Ishikawa (cell line): Measurements from ENCODE around the gene PHYH.

Experiments
- CEBPB ChIP-seq: IDR thresholded peaks from 2 replicates; pipeline ENCODE4 v1.6.1; 2012
- CREB1 ChIP-seq: IDR thresholded peaks from 2 replicates; pipeline ENCODE4 v1.6.1; 2012; ENCODE audit warnings: low read depth
- EGR1 ChIP-seq: IDR thresholded peaks from 2 replicates; pipeline ENCODE4 v1.6.1; 2012
- EP300 ChIP-seq: IDR thresholded peaks from 2 replicates; pipeline ENCODE4 v1.6.1; 2012; ENCODE audit warnings: borderline replicate concordance
- FOXM1 ChIP-seq: IDR thresholded peaks from 2 replicates; pipeline ENCODE4 v1.6.1; 2012; ENCODE audit warnings: low read depth, borderline replicate concordance
- NFIC ChIP-seq: IDR thresholded peaks from 2 replicates; pipeline ENCODE4 v1.6.1; 2012
- RAD21 ChIP-seq: IDR thresholded peaks from 2 replicates; pipeline ENCODE4 v1.6.1; 2012; ENCODE audit warnings: low read depth
- TAF1 ChIP-seq: IDR thresholded peaks from 2 replicates; pipeline ENCODE4 v1.6.1; 2012; ENCODE audit warnings: low read depth, mild to moderate bottlenecking
- TCF12 ChIP-seq: IDR thresholded peaks from 2 replicates; pipeline ENCODE4 v1.6.1; 2012; ENCODE audit warnings: low read depth
- TEAD4 ChIP-seq: IDR thresholded peaks from 2 replicates; pipeline ENCODE4 v1.6.1; 2012
- YY1 ChIP-seq: IDR thresholded peaks from 2 replicates; pipeline ENCODE4 v1.6.1; 2012; ENCODE audit warnings: low read depth
- ZBTB7A ChIP-seq: IDR thresholded peaks from 2 replicates; pipeline ENCODE4 v1.6.1; 2012; ENCODE audit warnings: low read depth
- TF ChIP-seq, protein P1 (sequence below): IDR thresholded peaks from 2 replicates; pipeline ENCODE4 v1.6.1; 2012
- TF ChIP-seq, protein P2 (sequence below): IDR thresholded peaks from 2 replicates; pipeline ENCODE4 v1.6.1; 2012
- TF ChIP-seq, protein P3 (sequence below): IDR thresholded peaks from 2 replicates; pipeline ENCODE4 v1.6.1; 2012; ENCODE audit warnings: low read depth, mild to moderate bottlenecking

The PHYH gene

DNA sequence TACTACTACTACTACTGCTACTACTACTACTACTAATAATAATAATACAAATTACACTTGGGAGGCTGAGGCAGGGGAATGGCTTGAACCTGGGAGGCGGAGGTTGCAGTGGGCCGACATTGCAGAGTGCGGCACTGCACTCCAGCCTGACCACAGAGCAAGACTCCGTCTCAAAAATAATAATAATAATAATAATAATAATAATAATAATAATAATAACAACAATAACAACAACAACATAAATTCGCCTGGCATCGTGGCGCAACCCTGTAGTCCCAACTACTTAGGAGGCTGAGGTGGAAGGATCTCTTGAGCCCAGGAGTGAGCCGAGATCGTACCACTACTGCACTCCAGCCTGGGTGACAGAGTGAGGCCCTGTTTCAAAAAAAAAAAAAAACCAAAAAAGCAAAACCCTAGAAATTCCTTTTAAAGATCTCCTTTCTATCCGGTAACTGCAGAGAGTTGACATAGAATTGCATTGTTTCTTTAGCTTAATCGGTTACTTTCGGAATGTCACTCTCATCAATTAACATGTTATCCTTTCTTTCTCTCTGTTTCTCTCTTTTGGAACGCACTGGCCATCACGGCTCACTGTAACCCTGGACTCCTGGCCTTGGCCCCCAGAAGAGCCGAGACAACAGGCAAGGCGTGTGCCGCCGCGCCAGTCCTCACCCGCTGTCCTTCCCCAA is 972 bp downstream of the PHYH start:
- TF ChIP-seq TAF1 (no peak), NFIC (no peak), CEBPB (no peak), TEAD4 (no peak), CREB1 (no peak)

DNA sequence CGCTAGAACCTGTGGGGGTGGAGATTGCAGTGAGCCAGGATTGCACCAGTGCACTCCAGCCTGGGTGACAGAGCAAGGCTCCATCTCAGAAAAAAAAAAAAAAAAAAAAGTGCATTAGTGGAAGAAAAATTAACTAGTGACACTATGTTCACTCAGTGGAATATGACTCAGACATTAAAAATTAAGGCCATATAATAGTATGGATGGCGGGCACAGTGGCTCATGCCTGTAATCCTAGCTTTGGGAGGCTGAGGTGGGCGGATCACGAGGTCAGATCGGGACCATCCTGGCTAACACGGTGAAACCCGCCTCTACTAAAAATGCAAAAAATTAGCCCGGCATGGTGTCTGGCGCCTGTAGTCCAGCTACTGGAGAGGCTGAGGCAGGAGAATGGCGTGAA is 3.4 kb downstream of the PHYH start:
- TF ChIP-seq CREB1, result no peak
- TF ChIP-seq, protein P1, sequence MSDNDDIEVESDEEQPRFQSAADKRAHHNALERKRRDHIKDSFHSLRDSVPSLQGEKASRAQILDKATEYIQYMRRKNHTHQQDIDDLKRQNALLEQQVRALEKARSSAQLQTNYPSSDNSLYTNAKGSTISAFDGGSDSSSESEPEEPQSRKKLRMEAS, result no peak
- TF ChIP-seq, protein P2, sequence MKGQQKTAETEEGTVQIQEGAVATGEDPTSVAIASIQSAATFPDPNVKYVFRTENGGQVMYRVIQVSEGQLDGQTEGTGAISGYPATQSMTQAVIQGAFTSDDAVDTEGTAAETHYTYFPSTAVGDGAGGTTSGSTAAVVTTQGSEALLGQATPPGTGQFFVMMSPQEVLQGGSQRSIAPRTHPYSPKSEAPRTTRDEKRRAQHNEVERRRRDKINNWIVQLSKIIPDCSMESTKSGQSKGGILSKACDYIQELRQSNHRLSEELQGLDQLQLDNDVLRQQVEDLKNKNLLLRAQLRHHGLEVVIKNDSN, result no peak
- no peak for TF ChIP-seq EP300
- TF ChIP-seq TAF1, result no peak

DNA sequence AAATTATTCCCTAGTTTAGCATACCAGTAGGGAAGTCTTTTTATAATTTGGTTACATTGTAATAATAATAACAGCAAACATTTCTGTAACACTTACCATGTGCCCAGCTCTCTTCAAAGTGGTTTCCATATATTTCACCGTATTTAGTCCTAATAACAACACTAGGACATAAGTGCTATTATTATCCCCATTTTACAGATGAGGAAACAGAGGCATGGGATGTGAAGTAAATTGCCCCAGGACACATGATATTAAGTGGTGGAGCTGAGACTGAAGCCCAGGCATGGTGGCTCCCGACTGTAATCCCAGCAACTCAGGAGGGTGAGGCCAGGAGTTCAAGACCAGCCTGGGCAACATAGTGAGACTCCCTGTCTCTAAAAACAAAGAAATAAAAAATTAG is 5.1 kb downstream of the PHYH start:
- TF ChIP-seq NFIC (no peak), EGR1 (no peak), TCF12 (no peak), TAF1 (no peak), RAD21 (no peak), TEAD4 (no peak), CREB1 (no peak), FOXM1 (no peak)
- TF ChIP-seq, protein P1, result no peak

DNA sequence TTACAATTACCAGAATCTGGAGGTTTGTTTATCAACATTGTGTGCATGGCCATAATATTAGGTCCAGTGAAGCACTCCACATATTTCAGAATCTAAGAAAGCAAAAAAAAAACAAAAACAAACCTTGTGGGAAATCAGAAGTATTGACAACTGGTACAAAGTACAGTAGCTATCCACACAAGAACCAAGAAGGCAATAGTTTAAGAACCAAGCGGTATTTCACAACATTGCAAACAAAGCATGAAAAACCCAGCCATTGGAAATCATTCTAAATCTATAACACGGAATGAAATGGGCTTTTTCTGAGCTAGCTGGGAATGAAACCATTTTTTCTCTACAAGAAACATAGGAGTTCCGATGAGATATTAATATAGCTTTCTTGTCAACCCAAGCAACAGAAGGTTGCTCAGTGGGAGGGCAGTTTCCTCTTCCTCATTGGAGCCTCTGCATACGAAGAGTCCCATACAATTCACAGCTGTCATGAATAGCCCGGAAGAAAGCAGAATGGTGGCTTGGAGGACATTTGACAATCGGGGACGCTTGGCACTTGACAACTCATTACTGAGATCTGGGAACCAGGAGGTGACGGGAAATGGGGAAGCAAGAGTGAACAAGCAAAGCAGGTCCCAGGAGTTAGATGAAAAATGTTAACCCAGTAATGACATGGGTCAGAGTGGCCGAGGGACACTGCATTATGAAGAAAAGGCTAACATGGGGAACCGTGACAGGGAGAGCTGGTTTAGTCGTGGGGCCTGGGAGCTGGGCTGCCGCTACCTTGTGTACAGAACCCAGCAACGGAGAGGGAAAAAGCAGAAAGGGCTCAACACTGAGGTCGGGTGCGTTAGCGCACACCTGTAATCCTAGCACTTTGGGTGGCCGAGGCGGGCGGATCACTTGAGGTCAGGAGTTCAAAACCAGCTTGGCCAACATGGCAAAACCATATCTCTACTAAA is 7.8 kb downstream of the PHYH start:
- TF ChIP-seq, protein P1, result no peak

DNA sequence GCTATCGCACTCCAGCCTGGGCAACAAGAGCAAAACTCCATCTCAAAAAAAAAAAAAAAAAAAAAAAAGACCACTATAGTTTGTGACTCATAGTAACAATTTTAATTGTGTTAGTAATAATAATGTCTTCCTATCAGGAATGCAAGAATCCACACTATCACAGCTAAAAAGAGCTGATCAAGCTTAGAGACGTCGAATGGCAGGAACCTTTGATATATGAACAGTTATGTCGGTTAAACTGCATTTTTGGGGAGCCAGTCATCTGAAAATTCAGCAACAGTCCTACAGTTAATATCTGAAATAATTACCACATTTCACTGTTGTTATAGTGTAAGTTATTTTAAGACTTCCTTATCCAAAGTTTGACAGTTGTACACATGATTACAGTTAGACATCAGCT is 8.8 kb downstream of the PHYH start:
- TF ChIP-seq ZBTB7A (no peak), TCF12 (no peak), RAD21 (no peak), YY1 (no peak)
- TF ChIP-seq, protein P1, result no peak

DNA sequence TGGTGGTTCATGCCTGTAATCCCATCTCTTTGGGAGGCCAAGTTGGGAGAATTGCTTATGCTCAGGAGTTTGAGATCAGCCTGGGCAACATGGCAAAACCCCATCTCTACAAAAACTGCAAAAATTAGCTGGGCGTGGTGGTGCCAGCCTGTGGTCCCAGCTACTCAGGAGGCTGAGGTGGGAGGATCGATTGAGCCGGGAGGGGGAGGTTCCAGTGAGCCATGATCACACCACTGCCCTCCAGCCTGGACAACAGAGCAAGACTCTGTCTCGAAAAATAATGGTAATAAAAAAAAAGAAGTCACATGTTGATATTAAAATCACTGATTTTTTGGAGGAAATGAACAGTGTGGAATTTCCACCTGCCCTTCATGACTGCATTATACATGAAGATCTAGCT is 15.8 kb downstream of the PHYH start:
- no peak for TF ChIP-seq FOXM1
- TF ChIP-seq NFIC, result no peak

DNA sequence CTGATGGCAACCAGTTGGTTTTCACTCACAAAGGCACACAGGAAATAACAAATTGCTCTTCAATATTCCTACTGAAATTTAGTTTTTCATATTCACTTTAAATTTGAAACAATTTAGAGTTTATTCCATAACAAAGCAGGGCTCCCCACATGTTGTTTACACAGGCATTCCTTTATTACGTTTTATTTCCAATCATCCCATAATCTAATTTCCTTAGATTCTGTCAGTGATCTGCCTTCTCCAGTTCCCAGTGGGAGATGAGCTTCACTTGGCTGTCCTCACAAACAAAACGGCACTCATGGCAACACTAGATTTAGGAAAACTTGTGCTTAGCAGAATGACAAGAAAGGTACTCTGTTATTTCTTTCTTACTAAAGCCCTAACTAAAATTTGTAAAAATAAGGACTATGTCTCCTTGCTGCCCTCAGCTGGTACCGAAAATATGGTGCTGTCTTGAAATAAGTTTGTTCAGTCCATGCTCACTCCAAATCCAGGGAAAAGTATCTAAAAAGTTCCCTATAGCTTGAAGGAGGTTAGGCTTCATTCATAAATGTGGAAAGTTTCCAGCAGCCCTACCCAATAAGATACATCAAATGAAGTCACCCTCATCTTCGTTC is 23.0 kb downstream of the PHYH start:
- TF ChIP-seq TAF1 (no peak), EGR1 (no peak)
- TF ChIP-seq, protein P1, result no peak

DNA sequence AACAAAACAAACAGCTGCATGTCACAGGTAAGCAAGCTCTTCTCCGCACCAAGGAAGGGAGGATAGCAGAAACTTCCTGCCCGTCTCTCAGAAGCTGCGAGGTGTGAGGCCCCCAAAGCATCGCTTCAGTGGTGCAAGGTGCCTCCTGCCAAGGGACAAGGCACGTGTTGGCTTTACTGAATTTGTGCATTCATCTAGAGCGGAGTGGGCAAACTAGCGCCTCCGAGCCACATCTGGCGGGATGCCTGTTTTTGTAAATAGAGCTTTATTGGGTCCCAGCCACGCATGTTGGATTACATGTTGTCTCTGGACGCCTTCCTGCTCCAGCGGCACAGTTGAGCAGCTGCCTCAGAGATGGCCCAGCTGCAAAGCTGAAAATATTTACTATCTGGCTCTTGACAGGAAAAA is 27.7 kb downstream of the PHYH start:
- TF ChIP-seq RAD21 (no peak), ZBTB7A (no peak), YY1 (no peak), FOXM1 (no peak), CREB1 (no peak), TEAD4 (no peak), CEBPB (no peak), NFIC (no peak), TAF1 (no peak), TCF12 (no peak), EP300 (no peak)
- TF ChIP-seq, protein P2, result no peak
- TF ChIP-seq, protein P1, result no peak
- TF ChIP-seq, protein P3, sequence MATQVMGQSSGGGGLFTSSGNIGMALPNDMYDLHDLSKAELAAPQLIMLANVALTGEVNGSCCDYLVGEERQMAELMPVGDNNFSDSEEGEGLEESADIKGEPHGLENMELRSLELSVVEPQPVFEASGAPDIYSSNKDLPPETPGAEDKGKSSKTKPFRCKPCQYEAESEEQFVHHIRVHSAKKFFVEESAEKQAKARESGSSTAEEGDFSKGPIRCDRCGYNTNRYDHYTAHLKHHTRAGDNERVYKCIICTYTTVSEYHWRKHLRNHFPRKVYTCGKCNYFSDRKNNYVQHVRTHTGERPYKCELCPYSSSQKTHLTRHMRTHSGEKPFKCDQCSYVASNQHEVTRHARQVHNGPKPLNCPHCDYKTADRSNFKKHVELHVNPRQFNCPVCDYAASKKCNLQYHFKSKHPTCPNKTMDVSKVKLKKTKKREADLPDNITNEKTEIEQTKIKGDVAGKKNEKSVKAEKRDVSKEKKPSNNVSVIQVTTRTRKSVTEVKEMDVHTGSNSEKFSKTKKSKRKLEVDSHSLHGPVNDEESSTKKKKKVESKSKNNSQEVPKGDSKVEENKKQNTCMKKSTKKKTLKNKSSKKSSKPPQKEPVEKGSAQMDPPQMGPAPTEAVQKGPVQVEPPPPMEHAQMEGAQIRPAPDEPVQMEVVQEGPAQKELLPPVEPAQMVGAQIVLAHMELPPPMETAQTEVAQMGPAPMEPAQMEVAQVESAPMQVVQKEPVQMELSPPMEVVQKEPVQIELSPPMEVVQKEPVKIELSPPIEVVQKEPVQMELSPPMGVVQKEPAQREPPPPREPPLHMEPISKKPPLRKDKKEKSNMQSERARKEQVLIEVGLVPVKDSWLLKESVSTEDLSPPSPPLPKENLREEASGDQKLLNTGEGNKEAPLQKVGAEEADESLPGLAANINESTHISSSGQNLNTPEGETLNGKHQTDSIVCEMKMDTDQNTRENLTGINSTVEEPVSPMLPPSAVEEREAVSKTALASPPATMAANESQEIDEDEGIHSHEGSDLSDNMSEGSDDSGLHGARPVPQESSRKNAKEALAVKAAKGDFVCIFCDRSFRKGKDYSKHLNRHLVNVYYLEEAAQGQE, result no peak
